HG03565 (cell line): ENCODE data around the gene KRTAP4-16.
"Not testable (repeated sequence)": the region's sequence is repeated elsewhere in the genome, so short reads cannot be mapped to it uniquely, and the experiment has no call there.

Experiments used
- ATAC-seq: cut with Tn5 transposase; IDR thresholded peaks from one replicate; pipeline ENCODE4 v1.9.1; 2021; ENCODE audit warnings: mild to moderate bottlenecking, moderate library complexity; ENCODE audit not compliant: unreplicated experiment

The KRTAP4-16 gene

DNA sequence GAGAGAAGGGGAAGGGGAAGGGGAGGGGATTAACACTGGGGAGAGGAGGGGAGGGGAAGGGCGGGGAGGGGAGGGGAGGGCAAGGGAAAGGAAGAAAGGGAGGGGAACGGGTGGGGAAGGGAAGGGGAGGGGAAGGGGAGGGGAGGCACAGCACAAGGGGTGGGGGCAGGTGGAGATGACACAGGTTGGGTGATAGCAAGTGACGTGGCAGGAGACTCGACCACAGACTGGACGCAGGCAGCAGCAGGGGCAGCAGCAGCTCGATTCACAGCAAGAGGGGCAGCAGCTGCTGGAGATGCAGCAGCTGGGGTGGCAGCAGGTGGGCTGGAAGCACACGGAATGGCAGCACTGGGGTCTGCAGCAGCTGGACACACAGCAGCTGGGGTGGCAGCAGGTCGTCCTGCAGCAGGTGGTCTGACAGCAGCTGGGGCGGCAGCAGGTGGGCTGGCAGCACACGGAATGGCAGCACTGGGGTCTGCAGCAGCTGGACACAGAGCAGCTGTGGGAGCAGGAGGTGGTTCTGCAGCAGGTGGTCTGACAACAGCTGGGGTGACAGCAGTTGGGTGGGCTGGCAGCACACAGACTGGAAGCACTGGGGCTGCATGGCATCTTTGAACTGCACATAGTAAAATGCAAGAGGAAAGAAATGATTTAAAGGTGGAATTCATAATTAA, at the start of gene KRTAP4-16:
TSS of gene KRTAP4-16 (minus strand) at position 624 of the 674 bp plus-strand sequence. CDS start at position 624, 0 bp downstream.
- no peak for ATAC-seq

DNA sequence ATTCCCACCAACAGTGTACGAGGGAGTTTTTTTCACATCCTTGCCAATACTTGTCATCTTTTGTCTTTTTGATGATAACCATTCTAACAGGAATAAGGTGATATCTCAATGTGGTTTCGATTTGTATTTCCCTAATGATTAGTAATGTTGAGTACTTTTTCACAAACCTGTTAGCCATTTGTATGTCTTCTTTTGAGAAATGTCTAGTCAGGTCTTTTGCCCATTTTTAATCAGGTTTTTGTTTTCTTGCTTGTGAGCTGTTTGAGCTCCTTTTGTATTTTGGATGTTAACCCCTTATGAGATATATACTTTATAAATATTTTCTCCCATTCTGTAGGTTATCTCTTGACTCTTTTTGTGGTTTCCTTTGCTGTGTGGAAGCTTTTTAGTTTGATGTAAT, 49.5 kb upstream of the KRTAP4-16 start:
- ATAC-seq, result no peak

GRCh38 chr17:41150026-41150425, 48.0 kb upstream of the KRTAP4-16 start:
- no peak for ATAC-seq

- no peak for ATAC-seq
Observed at GRCh38 chr17:41149652-41149985, 47.6 kb upstream of the KRTAP4-16 start, which contains the start of gene KRTAP4-5. Gene KRTAP4-5 (minus strand): TSS chr17:41149825. CDS start chr17:41149767, 58 bp downstream.

DNA sequence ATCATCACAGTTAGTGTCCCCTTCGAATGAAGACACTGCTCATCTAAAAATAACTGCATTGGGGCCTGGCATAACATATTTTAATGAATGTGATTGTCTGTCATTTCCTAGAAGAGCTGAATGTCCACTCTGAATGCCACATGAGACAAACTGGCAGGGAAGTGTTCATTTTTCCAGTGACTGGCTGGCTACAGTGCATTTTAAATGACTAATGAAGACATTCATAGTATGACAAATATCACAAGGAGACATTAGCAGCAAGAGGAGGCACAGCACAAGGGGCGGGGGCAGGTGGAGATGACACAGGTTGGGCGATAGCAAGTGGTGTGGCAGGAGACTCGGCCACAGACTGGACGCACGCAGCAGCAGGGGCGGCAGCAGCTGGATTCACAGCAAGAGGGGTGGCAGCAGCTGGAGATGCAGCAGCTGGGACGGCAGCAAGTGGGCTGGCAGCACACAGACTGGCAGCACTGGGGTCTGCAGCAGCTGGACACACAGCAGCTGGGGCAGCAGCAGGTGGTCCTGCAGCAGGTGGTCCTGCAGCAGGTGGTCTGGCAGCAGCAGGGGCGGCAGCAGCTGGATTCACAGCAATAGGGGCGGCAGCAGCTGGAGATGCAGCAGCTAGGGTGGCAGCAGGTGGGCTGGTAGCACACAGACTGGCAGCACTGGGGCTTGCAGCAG, 47.1 kb upstream of the KRTAP4-16 start:
- ATAC-seq, result not testable (repeated sequence)

DNA sequence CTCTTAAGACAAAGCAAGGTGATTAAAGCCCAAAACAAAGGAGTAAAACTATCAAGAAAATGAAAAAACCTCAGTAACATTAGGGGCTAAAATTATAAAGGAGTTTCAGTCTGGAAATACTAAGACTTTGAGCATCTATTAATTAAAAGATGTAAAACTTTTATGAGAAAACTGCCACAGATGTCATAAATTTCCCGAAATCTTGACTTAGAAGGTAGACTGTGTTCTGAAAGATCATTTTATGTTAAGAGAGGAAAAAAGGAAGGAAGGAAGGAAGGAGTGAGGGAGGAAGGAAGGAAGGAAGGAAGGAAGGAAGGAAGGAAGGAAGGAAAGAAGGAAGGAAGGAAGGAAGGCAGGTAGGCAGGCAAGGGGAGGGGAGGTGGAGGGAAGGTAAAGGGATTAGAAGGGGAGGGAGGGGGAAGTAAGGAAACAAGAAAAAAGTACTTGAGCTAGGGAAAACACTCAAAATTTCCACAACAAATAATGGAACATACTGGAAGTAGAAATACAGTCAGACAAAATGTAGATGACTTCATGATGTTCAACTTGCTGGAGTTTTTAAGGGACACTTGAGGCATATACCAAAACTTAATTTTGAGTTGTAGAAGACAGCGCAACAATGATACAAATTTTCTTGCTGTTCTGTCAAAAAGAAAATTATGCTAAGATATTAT, 45.7 kb upstream of the KRTAP4-16 start:
- ATAC-seq, result no peak

DNA sequence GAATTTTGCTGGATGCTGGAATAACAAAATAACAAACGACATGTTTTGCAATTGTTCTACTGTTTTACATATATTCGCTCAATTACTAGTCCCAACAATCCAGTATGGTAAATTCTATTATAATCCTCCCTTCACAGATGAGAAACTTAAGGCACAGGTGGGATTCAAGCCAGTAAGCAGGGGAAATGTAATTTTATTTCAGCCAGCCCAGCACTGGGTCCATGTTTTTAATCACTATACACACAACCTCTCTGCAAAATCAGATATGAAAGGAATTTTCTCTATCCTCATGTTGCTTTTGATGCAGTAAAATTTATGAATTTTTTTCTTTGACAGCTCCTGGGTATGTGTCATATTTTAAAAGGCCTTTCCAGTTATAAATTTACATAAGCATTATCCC, 43.3 kb upstream of the KRTAP4-16 start:
- ATAC-seq, result no peak

DNA sequence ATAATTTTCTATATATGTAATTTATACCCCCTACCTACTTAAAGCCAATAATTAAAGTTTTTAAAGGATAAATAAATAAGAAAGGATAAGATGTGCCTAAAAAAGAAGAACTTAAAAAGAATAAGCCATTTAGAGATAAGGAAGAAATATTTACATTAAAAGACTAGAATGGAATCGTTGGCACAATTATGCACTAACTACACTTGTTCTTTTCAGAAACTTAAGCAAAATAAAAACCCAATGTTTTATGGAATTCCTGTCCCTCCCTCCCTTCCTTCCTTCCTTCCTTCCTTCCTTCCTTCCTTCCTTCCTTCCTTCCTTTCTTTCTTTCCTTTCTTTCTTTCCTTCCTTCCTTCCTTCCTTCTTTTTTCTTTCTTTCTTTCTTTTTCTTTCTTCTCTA, 42.8 kb upstream of the KRTAP4-16 start:
- no peak for ATAC-seq

DNA sequence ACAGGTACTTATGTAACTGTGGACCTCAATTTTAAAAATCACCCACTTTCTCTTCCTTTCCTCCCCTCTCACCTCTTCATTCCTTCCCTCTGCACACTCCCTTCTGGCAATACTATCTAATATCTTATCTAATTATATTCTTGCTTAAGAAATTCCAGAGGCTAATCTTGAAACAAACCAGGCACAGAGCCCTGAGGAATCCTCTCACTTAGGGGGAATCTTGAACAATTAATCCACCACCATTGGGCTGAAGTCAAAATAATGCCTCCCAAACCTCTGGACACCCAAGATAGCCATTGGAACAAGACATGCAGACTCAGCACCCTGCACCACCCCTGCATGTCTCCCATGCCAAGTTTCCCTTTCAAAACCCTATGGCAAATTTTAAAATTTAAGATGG, 39.4 kb upstream of the KRTAP4-16 start:
- ATAC-seq, result no peak

- ATAC-seq, result no peak
Observed at GRCh38 chr17:41140360-41141131, 38.5 kb upstream of the KRTAP4-16 start, which contains the start of gene KRTAP4-6. Gene KRTAP4-6 (minus strand): TSS chr17:41140544. CDS start chr17:41140487, 57 bp downstream.

- ATAC-seq, result not testable (repeated sequence)
Observed at GRCh38 chr17:41139865-41140264, 37.9 kb upstream of the KRTAP4-16 start.

GRCh38 chr17:41133880-41134735, 32.1 kb upstream of the KRTAP4-16 start:
- no peak for ATAC-seq

- ATAC-seq, result no peak
Observed at GRCh38 chr17:41131979-41132378, 30.0 kb upstream of the KRTAP4-16 start.

DNA sequence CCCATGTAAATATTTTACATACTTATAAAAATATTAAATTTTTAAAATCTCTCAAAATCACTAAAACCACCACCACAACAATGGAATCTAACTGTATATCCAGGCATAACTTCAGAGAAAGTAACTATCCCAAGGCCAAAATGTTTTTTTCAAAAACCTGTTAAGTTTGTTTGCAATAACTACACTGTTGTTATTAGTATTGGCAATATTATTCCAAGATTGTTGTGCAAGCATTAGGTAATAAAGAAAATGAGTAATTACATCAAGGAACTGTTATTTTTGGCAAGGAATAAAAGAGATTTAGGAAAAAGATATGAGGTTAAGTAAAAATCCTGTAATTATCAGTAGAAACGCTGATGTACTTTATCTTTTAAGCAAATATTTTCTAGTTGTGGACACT, 25.4 kb upstream of the KRTAP4-16 start:
- ATAC-seq, result no peak

GRCh38 chr17:41126412-41126811, 24.4 kb upstream of the KRTAP4-16 start:
- ATAC-seq, result no peak

- no peak for ATAC-seq
Observed at GRCh38 chr17:41125064-41125463, 23.1 kb upstream of the KRTAP4-16 start.

DNA sequence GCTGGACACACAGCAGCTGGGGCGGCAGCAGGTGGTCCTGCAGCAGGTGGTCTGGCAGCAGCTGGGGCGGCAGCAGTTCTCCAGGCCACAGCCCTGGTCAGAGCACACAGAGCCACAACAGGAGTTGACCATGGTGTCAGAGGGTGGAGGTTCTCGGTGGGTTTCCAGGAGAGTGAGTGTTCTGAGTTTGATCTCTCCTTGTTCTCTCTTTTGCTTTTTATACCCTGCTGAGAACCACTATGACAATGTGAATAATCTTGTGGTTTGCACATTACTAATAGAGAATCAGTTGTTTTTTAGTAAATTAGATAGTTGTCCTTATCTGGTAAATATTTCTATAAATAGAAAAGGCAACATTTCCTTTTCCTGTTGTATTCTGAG, 22.0 kb upstream of the KRTAP4-16 start, which contains the start of gene KRTAP4-12:
TSS of gene KRTAP4-12 (minus strand) at position 192 of the 381 bp plus-strand sequence. CDS start at position 132, 60 bp downstream.
- ATAC-seq, result not testable (repeated sequence)

GRCh38 chr17:41123292-41123990, 21.4 kb upstream of the KRTAP4-16 start:
- ATAC-seq, result not testable (repeated sequence)

- ATAC-seq, result no peak
Observed at GRCh38 chr17:41121742-41122141, 19.7 kb upstream of the KRTAP4-16 start.
